ENCODE results near the gene NLGN1. TPM values are rescaled to one million over a fixed set of nuclear protein-coding genes. Genes with fewer than 3 reads are reported as not detected.

NLGN1 gene
- total RNA-seq, 1 experiment from 2014 or later, result 5.2 TPM

- no peak overlapping the region for H2BK12ac ChIP-seq (ENCODE audit: insufficient read length, low read depth, low read length)
- H3K9me3 Mint-ChIP-seq, result no peaks in the 10 kb centered on the region
- no peak overlapping the region for H2AFZ ChIP-seq (ENCODE audit: low read length)
- H3K4me2 ChIP-seq (ENCODE audit: insufficient read depth, insufficient read length, low read length), result no peak overlapping the region
- H3K36me3 Mint-ChIP-seq (ENCODE audit: insufficient read depth in 1 of 3, low read depth in 3 of 3), result no peaks in the 10 kb centered on the region
- H3K27me3 Mint-ChIP-seq (ENCODE audit: low read depth), result no peaks in the 10 kb centered on the region
- H3K56ac ChIP-seq (ENCODE audit: insufficient read length, low read depth, low read length), result no peak overlapping the region
- no peak overlapping the region for H3K9ac ChIP-seq (ENCODE audit: extremely low read depth, insufficient read length, low read length)
- no peaks in the 10 kb centered on the region for H3K79me2 ChIP-seq (ENCODE audit: insufficient read depth, low read length)
- H3K18ac ChIP-seq (ENCODE audit: insufficient read length, low read depth, low read length), result no peak overlapping the region
- H2BK120ac ChIP-seq (ENCODE audit: low read depth, low read length, poor library complexity, severe bottlenecking), result no peak overlapping the region
- DNase-seq, result no peak
- H3K4me3 Mint-ChIP-seq, result no peak overlapping the region
- no peak overlapping the region for H3K27ac Mint-ChIP-seq
- no peak overlapping the region for H3K23ac ChIP-seq (ENCODE audit: insufficient read length, low read depth, low read length)
- H3T11ph ChIP-seq (ENCODE audit: low read length), result no peak overlapping the region
- no peak overlapping the region for H4K91ac ChIP-seq (ENCODE audit: insufficient read length, low read depth, low read length)
- H3K14ac ChIP-seq (ENCODE audit: insufficient read depth, low read length), result no peak overlapping the region
- H4K20me1 ChIP-seq (ENCODE audit: control insufficient read depth, insufficient read depth, insufficient read length), result no peaks in the 10 kb centered on the region
- H2BK15ac ChIP-seq (ENCODE audit: low read depth, low read length), result no peak overlapping the region
- WGBS (ENCODE audit: extremely low coverage, insufficient read length, low lambda C conversion rate), result no CpG with 5 or more reads among the region's 3 CpGs
- H3K23me2 ChIP-seq (ENCODE audit: insufficient read length, low read depth, low read length, poor library complexity, severe bottlenecking), result no peaks in the 10 kb centered on the region
- H3K27me3 ChIP-seq (ENCODE audit: insufficient read depth, low read length), result no peaks in the 10 kb centered on the region
- TF ChIP-seq CTCF (conservative IDR thresholded peaks at IDR 0.05), result no peak
- no peak overlapping the region for H2BK20ac ChIP-seq (ENCODE audit: low read depth, low read length, poor library complexity, severe bottlenecking)
- no peak overlapping the region for H2AK5ac ChIP-seq (ENCODE audit: insufficient read length, low read length)
- no peaks in the 10 kb centered on the region for H3K9me3 ChIP-seq (ENCODE audit: control insufficient read depth, low read depth, low read length)
- no peak overlapping the region for H4K8ac ChIP-seq (replicated peaks; ENCODE audit: insufficient read length, low read depth, low read length)
- no peak overlapping the region for H3K4ac ChIP-seq (ENCODE audit: low read depth, low read length)
- H3K4me1 Mint-ChIP-seq, result peaks cover 0 to 5% of the 10 kb centered on the region in 2 experiments; a peak in 2 of 4 replicates
- H3K4me1 ChIP-seq (ENCODE audit: insufficient read depth, low read length), result no peaks in the 10 kb centered on the region
- H4K5ac ChIP-seq (ENCODE audit: insufficient read length, low read depth, low read length), result no peak overlapping the region
- H3K27ac ChIP-seq (ENCODE audit: insufficient read length, low read depth, low read length), result no peak overlapping the region
- no peak overlapping the region for H2BK5ac ChIP-seq (ENCODE audit: insufficient read length, low read length)
- no peaks in the 10 kb centered on the region for H3K79me1 ChIP-seq (ENCODE audit: insufficient read depth, low read depth, low read length, poor library complexity, severe bottlenecking)
Measured at GRCh38 chr3:173567997-173568396, 170.5 kb downstream of the NLGN1 start.

Data from H9 (cell line).